ENCODE measurements around the gene TLL1.

GRCh38 chr4:165828928-165829327 is 44.1 kb upstream of the TLL1 start:
- no peak for TF ChIP-seq EGR1 (IDR thresholded peaks at IDR 0.05)
- no peak for TF ChIP-seq REST (IDR thresholded peaks at IDR 0.05; ENCODE audit: low read depth)
- TF ChIP-seq CEBPB (IDR thresholded peaks at IDR 0.05): no peak
- no peak for TF ChIP-seq NFIC (IDR thresholded peaks at IDR 0.05)
- TF ChIP-seq TCF12 (IDR thresholded peaks at IDR 0.05; ENCODE audit: low read depth): no peak
- TF ChIP-seq TEAD4 (IDR thresholded peaks at IDR 0.05): no peak
- no peak for TF ChIP-seq YY1 (IDR thresholded peaks at IDR 0.05; ENCODE audit: low read depth)
- TF ChIP-seq TAF1 (IDR thresholded peaks at IDR 0.05; ENCODE audit: low read depth): no peak
- TF ChIP-seq EP300 (IDR thresholded peaks at IDR 0.05; ENCODE audit: borderline replicate concordance): no peak
- no peak for TF ChIP-seq CREB1 (IDR thresholded peaks at IDR 0.05; ENCODE audit: low read depth)
- TF ChIP-seq RAD21 (IDR thresholded peaks at IDR 0.05; ENCODE audit: low read depth): no peak
